ENCODE results near the gene JAG1.
"Not testable (repeated sequence)": the region's sequence is repeated elsewhere in the genome, so short reads cannot be mapped to it uniquely, and the experiment has no call there.

The JAG1 gene

DNA sequence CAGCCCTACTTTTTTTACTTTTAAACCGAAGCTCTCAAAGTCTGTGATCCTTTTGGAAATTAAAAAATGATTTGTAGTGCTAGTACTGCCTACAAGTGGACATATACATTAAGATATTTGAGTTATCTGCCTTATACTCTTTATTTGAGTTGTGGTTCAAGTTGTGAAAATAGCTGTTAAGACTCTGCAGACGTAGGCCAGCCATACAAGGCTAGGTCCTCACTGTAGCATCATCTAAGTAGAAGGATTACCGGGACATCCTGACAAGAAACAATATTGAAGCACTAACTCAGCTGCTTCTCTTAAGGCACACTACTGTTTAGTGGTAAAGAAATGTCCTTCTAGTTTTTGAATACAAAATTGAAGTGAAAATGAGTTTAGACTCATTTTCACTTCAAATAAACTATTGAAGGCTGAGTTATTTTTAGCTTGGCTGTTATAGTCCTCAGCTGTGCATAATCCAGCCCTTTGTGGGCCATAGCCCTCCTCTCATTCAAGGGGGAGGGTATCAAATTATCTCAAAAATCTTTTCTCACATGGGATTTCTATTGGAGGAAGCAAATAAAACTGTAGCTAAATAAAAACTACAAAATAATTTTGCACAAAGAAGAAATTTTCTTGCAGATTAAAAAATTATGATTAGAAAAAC, 68.1 kb downstream of the JAG1 start:
- no peak for DNase-seq

- no peak for DNase-seq
These were observed 68.8 kb downstream of the JAG1 start for GRCh38 chr20:10604865-10605440.

DNA sequence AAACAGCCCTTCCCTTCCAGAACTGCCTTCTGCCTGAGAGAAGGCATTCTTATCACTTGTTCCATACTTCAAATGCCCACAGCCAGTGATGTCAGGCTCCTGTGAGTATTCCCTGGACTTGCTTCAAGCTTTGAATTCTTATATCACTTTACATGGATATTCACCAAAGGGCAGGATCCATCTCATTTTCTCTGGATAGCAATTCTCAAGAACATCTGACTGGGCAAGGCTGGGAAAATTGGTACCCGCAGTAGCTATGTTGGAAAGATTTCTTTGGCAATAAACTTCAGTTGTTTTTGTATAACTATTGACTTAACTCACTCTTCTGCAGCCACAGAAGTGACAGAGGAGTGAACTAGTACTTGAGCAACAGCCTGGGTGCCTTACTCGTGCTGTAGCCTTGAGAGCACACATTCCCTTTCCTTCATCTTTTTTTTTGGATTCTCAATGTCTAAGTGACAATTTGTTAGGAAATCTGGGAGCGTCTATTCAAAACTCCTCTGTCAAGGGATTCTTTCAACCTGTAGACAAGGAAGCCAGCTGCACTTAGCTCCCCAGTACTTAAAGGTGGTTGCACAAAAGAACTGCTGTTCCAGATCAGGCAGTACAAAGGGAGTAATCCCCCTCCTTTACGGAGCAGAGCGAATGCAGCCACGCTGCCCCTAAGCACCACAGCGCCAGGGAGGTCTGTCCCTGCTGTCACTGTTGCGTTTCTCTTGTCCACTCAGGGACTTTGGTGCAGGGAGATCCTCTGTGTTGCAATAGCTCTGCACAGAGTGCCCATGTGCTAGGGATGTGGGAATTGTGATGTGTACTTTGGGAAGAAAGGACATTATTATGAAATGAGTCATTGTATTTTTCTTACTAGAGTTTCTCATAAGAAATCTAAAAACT, 69.6 kb downstream of the JAG1 start:
- DNase-seq = no peak

DNA sequence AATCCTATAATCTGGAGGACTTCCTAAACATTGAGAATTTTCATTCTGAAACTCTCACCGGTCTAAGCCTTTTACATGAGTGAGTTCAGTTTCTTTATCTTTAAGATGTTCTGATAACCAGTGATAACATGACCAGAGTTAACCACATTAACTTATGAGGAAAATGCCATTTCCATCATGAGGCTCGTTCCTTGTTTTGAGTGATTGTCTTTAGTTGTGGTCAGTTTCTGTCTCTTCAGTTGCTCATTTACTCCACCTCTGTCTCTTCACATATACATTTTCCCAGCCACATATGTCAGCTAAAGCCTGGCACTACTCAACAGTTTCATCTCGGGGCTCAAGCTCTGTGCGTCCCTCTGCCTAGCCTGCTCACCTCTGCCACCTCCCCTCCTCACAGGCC, 70.4 kb downstream of the JAG1 start:
- no peak for DNase-seq

- no peak for DNase-seq
These were observed 71.5 kb downstream of the JAG1 start for GRCh38 chr20:10602221-10602871.

DNA sequence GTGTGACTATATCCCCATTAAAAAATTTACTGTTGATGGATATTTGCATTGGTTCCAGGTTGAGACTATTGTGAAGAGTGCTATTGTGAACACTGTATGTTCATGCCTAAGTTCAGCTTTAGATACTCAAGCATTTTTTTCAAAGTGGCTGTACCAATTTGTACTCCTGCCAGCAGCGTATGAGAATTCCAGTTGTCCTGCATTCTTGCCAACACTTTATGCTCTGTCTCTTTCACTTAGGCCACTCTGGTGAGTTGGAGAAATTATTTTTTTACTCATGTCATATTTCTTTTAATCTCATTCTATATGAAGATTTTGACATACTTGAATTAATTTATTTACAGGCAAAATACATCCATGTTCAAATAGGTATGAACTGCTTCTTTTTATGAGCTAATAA, 76.2 kb downstream of the JAG1 start:
- no peak for DNase-seq

DNA sequence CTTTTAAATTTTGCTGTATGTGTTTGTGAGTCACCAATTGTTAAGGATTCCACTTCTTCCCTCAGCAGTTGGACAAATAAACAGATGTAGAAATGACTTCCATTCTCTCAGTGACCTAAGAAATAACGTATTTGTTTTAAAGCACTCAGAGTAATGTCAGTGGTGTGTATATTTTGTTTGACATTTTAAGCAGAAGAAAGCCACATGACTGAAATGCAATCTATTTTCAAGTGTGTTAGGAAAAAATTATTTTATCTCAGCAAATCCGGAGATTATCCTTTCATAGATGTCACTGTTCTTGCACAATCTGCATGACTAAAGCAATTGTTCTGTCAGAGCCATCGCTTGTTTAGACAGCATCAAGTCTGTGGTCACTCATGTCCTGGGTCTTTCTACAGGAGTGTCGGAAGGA, 77.1 kb downstream of the JAG1 start:
- DNase-seq = no peak

- no peak for DNase-seq
These were observed 77.8 kb downstream of the JAG1 start for GRCh38 chr20:10595985-10596384.

DNA sequence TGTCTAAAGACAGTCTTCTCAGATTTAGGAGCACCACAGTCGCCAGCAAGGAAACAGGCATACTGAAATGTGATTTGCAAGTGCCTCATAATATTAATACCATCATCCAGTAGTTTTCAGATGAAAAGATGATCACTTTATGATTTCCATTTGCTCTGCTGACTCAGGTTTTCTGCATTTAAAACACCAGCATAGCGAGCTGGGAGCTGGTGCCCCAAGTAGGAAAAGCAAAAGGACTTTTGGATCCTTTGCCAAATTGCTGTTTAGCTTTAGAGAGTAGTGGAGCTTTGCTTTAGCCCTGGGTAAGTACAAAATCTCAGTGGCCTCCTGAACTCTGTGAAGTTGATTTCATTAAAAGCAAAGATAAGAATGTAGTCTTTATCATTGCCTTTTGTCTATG, 78.5 kb downstream of the JAG1 start:
- no peak for DNase-seq

- DNase-seq = no peak
These were observed 79.4 kb downstream of the JAG1 start for GRCh38 chr20:10594296-10594868.

- DNase-seq = no peak
These were observed 81.8 kb downstream of the JAG1 start for GRCh38 chr20:10591946-10592521.

- DNase-seq = no peak
These were observed 82.7 kb downstream of the JAG1 start for GRCh38 chr20:10590950-10591671.

GRCh38 chr20:10590446-10590845, 83.4 kb downstream of the JAG1 start:
- DNase-seq = not testable (repeated sequence)

Data from NCI-H774 (cell line).